ENCODE measurements around the gene SERINC5.
"Not testable (repeated sequence)": the region's sequence is repeated elsewhere in the genome, so short reads cannot be mapped to it uniquely, and the experiment has no call there.

The SERINC5 gene

DNA sequence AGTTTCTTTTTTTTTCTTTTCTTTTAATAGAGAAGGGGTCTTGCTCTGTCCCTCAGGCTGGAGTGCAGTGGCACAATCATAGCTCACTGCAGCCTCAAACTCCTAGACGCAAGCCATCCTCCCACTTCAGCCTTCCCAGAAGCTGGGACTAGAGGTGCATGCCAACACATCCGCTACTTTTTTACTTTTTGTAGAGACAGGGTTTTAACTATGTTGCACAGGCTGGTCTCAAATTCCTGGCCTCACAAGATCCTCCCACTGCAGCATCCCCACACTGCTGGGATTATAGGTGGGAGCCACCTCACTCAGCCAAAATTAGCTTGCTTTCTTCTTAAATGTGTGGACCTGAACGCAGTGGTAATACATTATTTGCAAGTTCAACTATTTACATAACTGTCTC, 66.1 kb downstream of the SERINC5 start:
- H3K9me3 ChIP-seq = no peaks in the 10 kb centered on the region
- TF ChIP-seq, protein P1, sequence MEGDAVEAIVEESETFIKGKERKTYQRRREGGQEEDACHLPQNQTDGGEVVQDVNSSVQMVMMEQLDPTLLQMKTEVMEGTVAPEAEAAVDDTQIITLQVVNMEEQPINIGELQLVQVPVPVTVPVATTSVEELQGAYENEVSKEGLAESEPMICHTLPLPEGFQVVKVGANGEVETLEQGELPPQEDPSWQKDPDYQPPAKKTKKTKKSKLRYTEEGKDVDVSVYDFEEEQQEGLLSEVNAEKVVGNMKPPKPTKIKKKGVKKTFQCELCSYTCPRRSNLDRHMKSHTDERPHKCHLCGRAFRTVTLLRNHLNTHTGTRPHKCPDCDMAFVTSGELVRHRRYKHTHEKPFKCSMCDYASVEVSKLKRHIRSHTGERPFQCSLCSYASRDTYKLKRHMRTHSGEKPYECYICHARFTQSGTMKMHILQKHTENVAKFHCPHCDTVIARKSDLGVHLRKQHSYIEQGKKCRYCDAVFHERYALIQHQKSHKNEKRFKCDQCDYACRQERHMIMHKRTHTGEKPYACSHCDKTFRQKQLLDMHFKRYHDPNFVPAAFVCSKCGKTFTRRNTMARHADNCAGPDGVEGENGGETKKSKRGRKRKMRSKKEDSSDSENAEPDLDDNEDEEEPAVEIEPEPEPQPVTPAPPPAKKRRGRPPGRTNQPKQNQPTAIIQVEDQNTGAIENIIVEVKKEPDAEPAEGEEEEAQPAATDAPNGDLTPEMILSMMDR (IDR thresholded peaks at IDR 0.05; ENCODE audit: low read depth, low read length) = no peak
- no peak overlapping the region for H3K4me3 ChIP-seq (ENCODE audit: low read depth, low read length)
- no peaks in the 10 kb centered on the region for H3K27me3 ChIP-seq
- peaks cover 26% of the 10 kb centered on the region for H3K4me1 ChIP-seq
- DNase-seq = no peak
- H3K36me3 ChIP-seq = no peaks in the 10 kb centered on the region

DNA sequence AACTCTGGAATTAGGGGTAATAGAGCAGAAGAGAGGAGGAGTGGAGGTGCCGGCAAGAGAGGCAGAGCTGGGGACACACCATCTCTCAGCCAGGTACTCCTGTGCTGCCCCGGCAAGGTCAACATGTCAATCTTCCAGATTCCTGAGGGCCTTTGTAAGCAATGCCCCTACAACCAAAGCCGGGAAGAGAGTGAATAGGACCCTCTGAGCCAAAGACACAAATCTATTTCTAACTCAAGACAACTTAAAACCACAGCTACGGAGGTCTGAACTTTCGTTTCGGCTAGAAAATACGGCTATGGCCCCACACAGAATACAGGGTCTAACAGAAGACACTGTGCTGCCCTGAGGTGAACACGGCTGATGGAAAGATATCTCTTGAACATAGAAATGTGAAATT, 66.6 kb downstream of the SERINC5 start:
- TF ChIP-seq, protein P1 (IDR thresholded peaks at IDR 0.05; ENCODE audit: low read depth, low read length) = no peak
- Histone ChIP-seq H3K4me1 (peaks cover 28% of the 10 kb centered on the region), H3K36me3 (no peaks in the 10 kb centered on the region), H3K9me3 (no peaks in the 10 kb centered on the region), H3K4me3 (ENCODE audit: low read depth, low read length) (no peak overlapping the region), H3K27me3 (no peaks in the 10 kb centered on the region)
- DNase-seq = no peak

DNA sequence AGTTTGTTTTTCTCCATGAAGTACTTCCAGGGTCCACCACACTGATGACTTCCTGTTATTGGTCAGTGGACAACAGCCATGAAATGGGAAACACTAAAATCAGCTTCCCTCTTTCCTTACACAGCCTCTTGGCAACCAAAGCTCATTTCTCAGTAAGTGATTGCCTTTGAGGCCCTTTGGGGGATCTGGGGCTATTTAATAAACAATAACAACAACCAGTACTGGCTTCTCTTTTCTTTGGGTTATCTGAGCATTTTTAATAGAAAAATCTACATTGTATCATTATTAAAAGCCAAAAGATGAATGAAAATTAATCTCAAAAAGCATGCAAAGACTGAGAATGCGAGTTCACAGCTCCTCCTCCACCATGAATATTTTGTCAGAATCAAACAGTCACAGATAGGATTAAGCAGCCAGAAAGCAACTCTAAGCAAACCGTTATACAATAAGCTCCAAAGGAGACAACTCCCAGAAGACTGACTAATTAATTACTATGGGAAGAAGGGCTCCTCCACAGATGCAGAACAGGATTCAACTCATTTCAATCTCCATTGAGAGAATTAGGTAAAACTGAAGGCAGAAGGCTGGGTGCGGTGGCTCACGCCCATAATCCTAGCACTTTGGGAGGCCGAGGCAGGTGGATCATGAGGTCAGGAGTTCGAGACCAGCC, 68.3 kb downstream of the SERINC5 start:
- TF ChIP-seq, protein P1 (IDR thresholded peaks at IDR 0.05; ENCODE audit: low read depth, low read length) = no peak
- no peak overlapping the region for H3K4me3 ChIP-seq (ENCODE audit: low read depth, low read length)
- H3K36me3 ChIP-seq = no peaks in the 10 kb centered on the region
- H3K27me3 ChIP-seq = no peaks in the 10 kb centered on the region
- no peaks in the 10 kb centered on the region for H3K9me3 ChIP-seq
- DNase-seq = no peak
- peaks cover 17% of the 10 kb centered on the region for H3K4me1 ChIP-seq

DNA sequence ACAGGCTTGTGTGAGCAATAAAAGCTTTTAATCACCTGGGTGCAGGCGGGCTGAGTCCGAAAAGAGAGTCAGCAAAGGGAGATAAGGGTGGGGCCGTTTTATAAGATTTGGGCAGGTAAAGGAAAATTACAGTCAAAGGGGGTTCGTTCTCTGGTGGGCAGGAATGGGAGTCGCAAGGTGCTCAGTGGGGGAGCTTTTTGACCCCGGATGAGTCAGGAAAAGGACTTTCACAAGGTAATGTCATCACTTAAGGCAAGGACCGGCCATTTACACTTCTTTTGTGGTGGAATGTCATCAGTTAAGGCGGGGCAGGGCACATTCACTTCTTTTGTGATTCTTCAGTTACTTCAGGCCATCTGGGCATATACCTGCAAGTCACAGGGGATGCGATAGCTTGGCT, 70.3 kb downstream of the SERINC5 start:
- H3K9me3 ChIP-seq; H3K27me3 ChIP-seq; DNase-seq; H3K4me3 ChIP-seq (ENCODE audit: low read depth, low read length); H3K36me3 ChIP-seq: not testable (repeated sequence)
- peaks cover 18% of the 10 kb centered on the region for H3K4me1 ChIP-seq

DNA sequence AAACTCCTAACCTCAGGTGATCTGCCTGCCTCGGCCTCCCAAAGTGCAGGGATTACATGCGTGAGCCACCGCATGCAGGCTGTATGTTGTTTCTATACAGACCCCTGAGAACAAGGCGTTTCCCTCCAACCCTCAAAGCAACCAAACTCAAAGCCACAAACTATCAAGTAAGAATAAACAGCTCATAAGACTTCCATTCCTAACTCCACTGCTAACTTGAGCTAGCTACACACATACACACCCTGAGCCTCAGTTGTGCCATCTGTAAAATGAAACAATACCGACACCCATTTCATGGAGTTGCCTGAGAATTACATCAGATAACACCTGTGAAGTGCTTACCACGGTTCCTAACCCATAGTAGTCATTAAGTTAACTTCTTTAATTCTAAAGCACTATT, 70.8 kb downstream of the SERINC5 start:
- TF ChIP-seq, protein P1 (IDR thresholded peaks at IDR 0.05; ENCODE audit: low read depth, low read length) = no peak

DNA sequence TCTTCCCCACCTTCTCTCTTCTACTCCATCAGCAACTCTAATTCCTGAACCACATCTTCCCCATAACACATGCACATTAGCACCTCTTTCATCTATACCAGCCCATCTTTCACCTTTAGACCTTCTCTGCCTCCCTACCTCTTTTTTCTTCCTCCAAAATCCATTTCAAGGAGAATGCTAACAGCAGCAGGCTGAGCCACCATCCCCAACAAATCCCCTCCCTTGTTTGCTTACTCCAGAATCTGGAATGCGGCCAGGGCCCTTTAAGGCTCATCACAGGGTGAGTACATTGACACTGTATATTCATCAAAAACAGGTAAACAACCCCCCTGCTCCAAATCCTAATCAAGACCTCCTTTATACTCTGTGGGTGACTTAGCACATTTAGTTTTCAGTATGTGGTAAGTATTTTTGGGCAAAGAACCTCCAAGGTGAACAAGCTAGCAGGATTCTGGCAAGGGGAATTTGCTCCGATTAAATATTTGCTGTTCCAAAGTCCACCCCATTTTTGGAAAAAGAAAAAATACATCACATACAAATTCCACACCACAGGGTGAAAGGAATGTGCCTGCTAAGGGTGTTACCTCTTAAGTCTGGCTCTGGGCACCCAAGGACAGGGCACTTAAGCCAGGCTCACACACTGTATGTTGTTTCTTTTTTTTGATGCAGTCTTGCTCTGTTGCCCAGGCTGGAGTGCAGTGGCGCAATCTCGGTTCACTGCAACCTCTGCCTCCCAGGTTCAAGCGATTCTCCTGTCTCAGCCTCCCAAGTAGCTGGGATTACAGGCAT, 71.4 kb downstream of the SERINC5 start:
- no peaks in the 10 kb centered on the region for H3K36me3 ChIP-seq
- peaks cover 25% of the 10 kb centered on the region for H3K4me1 ChIP-seq
- no peaks in the 10 kb centered on the region for H3K27me3 ChIP-seq
- H3K9me3 ChIP-seq = no peaks in the 10 kb centered on the region
- no peak overlapping the region for H3K4me3 ChIP-seq (ENCODE audit: low read depth, low read length)
- peak; percentile 24 for DNase-seq
- TF ChIP-seq, protein P1 (IDR thresholded peaks at IDR 0.05; ENCODE audit: low read depth, low read length) = no peak

More for the DNA sequence above, 70.8 kb downstream of the SERINC5 start:
- Histone ChIP-seq H3K36me3 (no peaks in the 10 kb centered on the region), H3K4me1 (peaks cover 18% of the 10 kb centered on the region), H3K4me3 (ENCODE audit: low read depth, low read length) (no peak overlapping the region), H3K9me3 (no peaks in the 10 kb centered on the region), H3K27me3 (no peaks in the 10 kb centered on the region)
- DNase-seq = no peak

DNA sequence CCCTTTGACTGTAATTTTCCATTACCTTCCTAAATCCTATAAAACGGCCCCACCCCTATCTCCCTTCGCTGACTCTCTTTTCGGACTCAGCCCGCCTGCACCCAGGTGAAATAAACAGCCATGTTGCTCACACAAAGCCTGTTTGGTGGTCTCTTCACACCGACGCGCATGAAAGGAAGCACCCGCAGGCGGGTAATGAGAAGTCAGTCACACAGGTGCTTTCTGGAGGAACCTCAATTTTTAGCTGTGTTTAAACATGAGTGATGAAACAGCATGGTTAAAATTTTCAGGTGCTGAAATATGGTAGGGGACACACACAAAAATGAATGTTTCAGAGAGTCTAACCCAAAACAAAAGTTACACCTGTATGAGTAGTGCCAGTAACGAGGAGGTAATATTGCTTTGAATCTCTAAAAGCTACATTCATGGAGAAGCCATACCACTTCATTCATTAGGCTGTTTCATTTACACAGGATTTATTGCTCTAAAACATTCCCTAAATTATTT, 72.1 kb downstream of the SERINC5 start:
- peaks cover 30% of the 10 kb centered on the region for H3K4me1 ChIP-seq
- H3K9me3 ChIP-seq; H3K36me3 ChIP-seq; DNase-seq; H3K4me3 ChIP-seq (ENCODE audit: low read depth, low read length); H3K27me3 ChIP-seq: not testable (repeated sequence)
